GM15510 (cell line): ENCODE data around the gene TMEM175.

ENCODE experiments used
- POLR2A ChIP-seq: IDR thresholded peaks from 3 replicates; pipeline ENCODE4 v1.6.1; 2011; ENCODE audit warnings: borderline replicate concordance; ENCODE audit not compliant: insufficient read length; ENCODE audit errors: extremely low read depth

TMEM175 gene

GRCh38 chr4:931960-932712 lies at the start of gene TMEM175, which contains the start of gene GAK:
TMEM175 (plus strand) TSS chr4:932460; CDS start chr4:947740, 15,280 bp downstream.
GAK (minus strand) TSS chr4:932316; CDS start chr4:932187, 129 bp downstream.
- TF ChIP-seq POLR2A = peak; percentile 89

GRCh38 chr4:882646-883045 lies 49.6 kb upstream of the TMEM175 start:
- TF ChIP-seq POLR2A = no peak

- no peak for TF ChIP-seq POLR2A
These were observed 48.7 kb upstream of the TMEM175 start for GRCh38 chr4:883377-884095.

GRCh38 chr4:884259-884658 lies 48.0 kb upstream of the TMEM175 start:
- no peak for TF ChIP-seq POLR2A

- no peak for TF ChIP-seq POLR2A
These were observed 47.4 kb upstream of the TMEM175 start for GRCh38 chr4:884896-885295.

GRCh38 chr4:885353-885752 lies 46.9 kb upstream of the TMEM175 start:
- no peak for TF ChIP-seq POLR2A

GRCh38 chr4:886244-886643 lies 46.0 kb upstream of the TMEM175 start:
- TF ChIP-seq POLR2A = no peak

- no peak for TF ChIP-seq POLR2A
These were observed 45.1 kb upstream of the TMEM175 start for GRCh38 chr4:887034-887763.

- TF ChIP-seq POLR2A = no peak
These were observed 44.2 kb upstream of the TMEM175 start for GRCh38 chr4:888029-888428.

- no peak for TF ChIP-seq POLR2A
These were observed 42.7 kb upstream of the TMEM175 start for GRCh38 chr4:889516-889915.

GRCh38 chr4:890036-890695 lies 42.1 kb upstream of the TMEM175 start:
- TF ChIP-seq POLR2A = no peak

GRCh38 chr4:891747-892146 lies 40.5 kb upstream of the TMEM175 start:
- TF ChIP-seq POLR2A = no peak

- no peak for TF ChIP-seq POLR2A
These were observed 39.5 kb upstream of the TMEM175 start for GRCh38 chr4:892780-893179.

GRCh38 chr4:893276-893994 lies 38.8 kb upstream of the TMEM175 start:
- no peak for TF ChIP-seq POLR2A
